Endothelial cell of umbilical vein (primary cell): ENCODE results near the gene SLC26A6. TPM values are rescaled to one million over a fixed set of nuclear protein-coding genes. Genes with fewer than 3 reads are reported as not detected.

Experiments used
- BruUV-seq: library from RNA; stranded (reverse); fragments of 400-500 nt; replicated peaks from 2 replicates; lab custom pipeline; 2021; lab: Mats Ljungman, UMichigan
- CTCF ChIA-PET: fragments of 300-600, 350-600 bp; sonication (Branson Sonifier 250); formaldehyde crosslinking; loops from one replicate; lab custom pipeline; 2021; ENCODE audit warnings: antibody characterized with exemption, inconsistent platforms; lab: Charles Lee
- POLR2A ChIA-PET: fragments of 300-600, 350-600 bp; sonication (Branson Sonifier 250); formaldehyde crosslinking; loops from one replicate; lab custom pipeline; 2021; ENCODE audit warnings: antibody characterized with exemption, inconsistent platforms; lab: Charles Lee
- DNase-seq: peaks from one replicate; pipeline ENCODE4 v3.0.0-alpha.2; 2011; ENCODE audit warnings: low read depth, low spot score
- FAIRE-seq: peaks from 2 replicates; lab custom pipeline; 2011; peaks lifted over from hg19 to GRCh38; lab: Jason Lieb, UNC
- H2AFZ ChIP-seq: 2 replicates; pipeline ENCODE4 v1.6.0; 2012; ENCODE audit warnings: low read depth, low read length, control low read depth, inconsistent platforms
- H3K27ac ChIP-seq: 2 replicates; pipeline ENCODE4 v1.5.1; 2011; ENCODE audit warnings: low read depth, mild to moderate bottlenecking, control low read depth, low read length, moderate library complexity; ENCODE audit not compliant: insufficient read depth
- H3K27me3 ChIP-seq, 2 experiments: 2 replicates each; pipeline versions ENCODE4 v1.6.0 to v1.6.1; 2011; ENCODE audit warnings: low read length in 2 of 2, mixed read lengths in 1 of 2; ENCODE audit not compliant: control insufficient read depth in 2 of 2, insufficient read depth in 2 of 2
- H3K36me3 ChIP-seq, 2 experiments: 2 replicates in 1 of 2; 3 replicates in 1 of 2; pipeline ENCODE4 v1.5.1; 2011; ENCODE audit warnings: low read length in 2 of 2, mild to moderate bottlenecking in 1 of 2, moderate library complexity in 1 of 2; ENCODE audit not compliant: control insufficient read depth in 2 of 2, insufficient read depth in 2 of 2; ENCODE audit errors: extremely low read depth in 1 of 2
- H3K4me1 ChIP-seq: 3 replicates; pipeline ENCODE4 v1.5.1; 2011; ENCODE audit warnings: mild to moderate bottlenecking, low read length; ENCODE audit not compliant: control insufficient read depth, insufficient read depth; ENCODE audit errors: extremely low read depth
- H3K4me2 ChIP-seq: 2 replicates; pipeline ENCODE4 v1.6.1; 2011; ENCODE audit warnings: low read length, control low read depth, mixed read lengths; ENCODE audit not compliant: insufficient read depth
- H3K4me3 ChIP-seq, 3 experiments: fragments of 200-600 bp in 1 of 3; sonication (generic), shearing (Covaris generic) in 1 of 3; replicated peaks in 1 of 3; 2 replicates each; pipeline ENCODE4 v1.5.1; 2011 to 2016; ENCODE audit warnings: control low read depth in 3 of 3, low read length in 3 of 3, mild to moderate bottlenecking in 2 of 3, inconsistent platforms in 1 of 3, low read depth in 1 of 3, moderate library complexity in 1 of 3; ENCODE audit not compliant: insufficient read depth in 1 of 3
- H3K79me2 ChIP-seq: 2 replicates; pipeline ENCODE4 v1.6.0; 2012; ENCODE audit warnings: low read length, inconsistent platforms; ENCODE audit not compliant: control insufficient read depth, insufficient read depth
- H3K9ac ChIP-seq: replicated peaks from 2 replicates; pipeline ENCODE3; 2011; ENCODE audit warnings: low read length, control low read depth; ENCODE audit not compliant: insufficient read depth; ENCODE audit errors: extremely low read depth
- H3K9me1 ChIP-seq: replicated peaks from 3 replicates; pipeline ENCODE4 v1.6.0; 2011; ENCODE audit warnings: mild to moderate bottlenecking, low read length; ENCODE audit not compliant: control insufficient read depth, insufficient read depth; ENCODE audit errors: extremely low read depth
- H3K9me3 ChIP-seq: replicated peaks from 2 replicates; pipeline ENCODE4 v1.5.1; 2012; ENCODE audit warnings: low read length, inconsistent platforms; ENCODE audit not compliant: control insufficient read depth, insufficient read depth
- H4K20me1 ChIP-seq: replicated peaks from 2 replicates; pipeline ENCODE3; 2011; ENCODE audit warnings: mild to moderate bottlenecking, low read length; ENCODE audit not compliant: control insufficient read depth, insufficient read depth; ENCODE audit errors: extremely low read depth
- EZH2 ChIP-seq: IDR thresholded peaks from 2 replicates; pipeline ENCODE4 v1.6.1; 2012; ENCODE audit warnings: borderline replicate concordance, low read depth, mild to moderate bottlenecking, moderate library complexity, low read length, inconsistent platforms; ENCODE audit not compliant: severe bottlenecking
- FOS ChIP-seq: IDR thresholded peaks from 2 replicates; pipeline ENCODE4 v1.6.1; 2011; ENCODE audit warnings: mild to moderate bottlenecking, low read length, moderate library complexity, borderline replicate concordance; ENCODE audit not compliant: insufficient read depth
- GATA2 ChIP-seq: IDR thresholded peaks from 2 replicates; pipeline ENCODE4 v1.7.0; 2011; ENCODE audit warnings: low read depth, mild to moderate bottlenecking, moderate library complexity, mixed read lengths, low read length; ENCODE audit not compliant: insufficient read length, insufficient read depth
- JUN ChIP-seq: IDR thresholded peaks from 2 replicates; pipeline ENCODE4 v1.6.1; 2011; ENCODE audit warnings: borderline replicate concordance, low read depth; ENCODE audit not compliant: insufficient read length, insufficient read depth
- MYC ChIP-seq: IDR thresholded peaks from one replicate; pipeline ENCODE4 v1.6.1; 2011; ENCODE audit warnings: mild to moderate bottlenecking, low read depth, low read length
- POLR2A ChIP-seq: IDR thresholded peaks from 2 replicates; pipeline ENCODE4 v1.6.1; 2012; ENCODE audit warnings: low read depth, mild to moderate bottlenecking, control low read depth, low read length
- POLR2AphosphoS5 ChIP-seq: IDR thresholded peaks from 2 replicates; pipeline ENCODE4 v1.6.1; 2012; ENCODE audit warnings: low read depth, mild to moderate bottlenecking, control low read depth, low read length, moderate library complexity; ENCODE audit not compliant: insufficient read depth
- dilution Hi-C: fragments of 300-500 bp; cut with MboI; formaldehyde crosslinking; loops from one replicate; pipeline ENCODE4 v1.15.0; 2019; ENCODE audit warnings: low sequenced_read_pairs; ENCODE audit not compliant: extremely low pct_ligation_motif_present
- intact Hi-C: fragments of 100-400 bp; cut with micrococcal nuclease; formaldehyde crosslinking; loops from one replicate; pipeline ENCODE4 v1.10.0; 2022
- polyA plus RNA-seq, 4 experiments: library from polyadenylated mRNA; depleted of rRNA in 3 of 4; stranded (reverse) in 3 of 4; unstranded in 1 of 4; fragments of >200 nt; gene quantifications; 2 replicates each; pipeline versions ENCODE4 v1.2.1 to v1.2.3, GENCODE V29; 2011 to 2012; ENCODE audit warnings: missing spikeins in 1 of 4
- total RNA-seq: library from RNA; stranded (reverse); gene quantifications from 2 replicates; pipeline ENCODE4 v1.2.3, GENCODE V29; 2021
- TF ChIP-seq, protein P1 (sequence below), 2 donors: IDR thresholded peaks; 1 replicate in 1 of 2; 2 replicates in 1 of 2; pipeline ENCODE4 v1.5.1; 2011; ENCODE audit warnings: low read length in 2 of 2, mild to moderate bottlenecking in 2 of 2, moderate library complexity in 2 of 2, control low read depth in 1 of 2, inconsistent platforms in 1 of 2, low read depth in 1 of 2; ENCODE audit not compliant: insufficient read depth in 1 of 2; ENCODE audit errors: extremely low read depth in 1 of 2
- TF ChIP-seq, protein P2 (sequence below): IDR thresholded peaks from 2 replicates; pipeline ENCODE4 v1.6.1; 2011; ENCODE audit not compliant: insufficient read depth, insufficient read length

Gene SLC26A6
- total and polyA plus RNA-seq, 2 donors (not counting 3 experiments of a cell fraction or from before 2014, with no cell fraction given): 31.0 to 32.2 TPM

DNA sequence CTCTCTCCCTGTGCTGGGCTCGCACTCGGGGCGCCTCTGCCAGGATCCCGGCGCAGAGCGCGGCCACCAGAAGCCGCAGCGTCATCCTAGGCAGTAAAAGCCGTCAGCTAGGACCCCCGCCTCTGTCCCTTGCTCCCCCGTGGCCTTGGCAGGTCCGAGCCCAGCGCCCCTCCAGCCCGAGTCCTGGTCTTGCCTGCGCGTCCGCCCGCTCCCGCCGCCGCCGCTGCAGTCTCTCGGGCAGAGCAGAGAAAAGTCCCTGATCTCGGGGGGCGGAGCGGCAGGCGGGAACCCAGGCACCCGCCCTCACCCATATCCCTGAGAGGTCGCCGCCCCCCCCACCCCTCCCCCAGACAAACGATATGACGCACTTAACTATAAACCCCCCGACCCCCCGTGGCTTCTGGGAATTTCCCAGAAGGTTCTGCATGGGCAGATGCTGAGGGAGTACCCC is 40.2 kb downstream of the SLC26A6 start, which contains the start of gene COL7A1:
Gene COL7A1 (minus strand): TSS at position 255 of the 451 bp plus-strand sequence. CDS start 170 bp downstream, at position 85.
- dilution Hi-C loops (no loop called here), intact Hi-C loops (no loop called here)
- FAIRE-seq (no peak), DNase-seq (no peak)
- Histone ChIP-seq H3K4me1 (peaks cover 6% of the 10 kb centered on the region), H3K27me3 (peaks cover 7 to 9% of the 10 kb centered on the region in 2 experiments), H3K9me1 (no peaks in the 10 kb centered on the region), H3K79me2 (no peaks in the 10 kb centered on the region), H3K4me3 (no peak within 1 kb of the TSS), H3K9me3 (no peaks in the 10 kb centered on the region), H4K20me1 (no peaks in the 10 kb centered on the region), H3K36me3 (peaks cover 0 to 14% of the 10 kb centered on the region in 2 experiments), H3K4me2 (no peak within 1 kb of the TSS), H3K9ac (no peak within 1 kb of the TSS), H2AFZ (no peak within 1 kb of the TSS), H3K27ac (no peak within 1 kb of the TSS)
- ChIA-PET POLR2A (no interaction called here), CTCF (no interaction called here)
- no TSS peak for BruUV-seq
- TF ChIP-seq FOS: no peak
- TF ChIP-seq EZH2: no peak
- TF ChIP-seq POLR2A: no peak
- TF ChIP-seq JUN: no peak

DNA sequence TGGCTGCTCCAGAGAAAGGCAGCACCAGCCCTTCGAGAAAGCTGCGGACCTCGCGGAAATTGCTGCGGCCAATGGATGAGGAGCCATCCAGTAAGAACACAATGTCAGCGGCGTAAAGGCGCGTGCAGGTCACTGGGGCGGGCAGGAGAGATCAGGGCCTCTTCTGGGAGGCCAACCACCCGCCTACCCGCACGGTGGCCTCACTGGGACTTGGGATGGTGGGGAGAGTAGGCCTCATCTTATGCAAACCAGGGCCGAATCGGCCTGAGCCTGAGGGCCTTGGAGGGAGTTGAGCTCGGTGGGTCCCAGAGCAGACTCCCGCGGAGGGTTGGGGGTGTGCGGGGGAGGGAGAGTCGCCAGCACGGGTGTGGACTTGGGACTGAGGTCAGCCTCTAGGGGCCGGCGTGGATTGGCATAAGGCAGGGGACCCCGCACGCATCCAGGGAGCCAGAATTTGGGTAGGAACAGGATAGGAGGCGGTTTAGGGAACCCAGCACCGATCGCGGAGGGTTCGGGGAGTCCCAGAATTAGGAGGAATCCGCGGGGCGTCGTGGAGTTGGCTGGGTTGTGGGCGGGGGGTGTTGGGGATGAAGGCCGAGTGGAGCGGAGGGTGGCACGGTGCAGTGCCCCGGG is 40.7 kb downstream of the SLC26A6 start:
- BruUV-seq: no TSS peak
- peaks cover 0 to 8% of the 10 kb centered on the region in 2 experiments for H3K36me3 ChIP-seq
- H3K27me3 ChIP-seq: peaks cover 8 to 9% of the 10 kb centered on the region in 2 experiments
- no peaks in the 10 kb centered on the region for H3K9me3 ChIP-seq
- FAIRE-seq: no peak
- dilution Hi-C loops (no loop called here), intact Hi-C loops (no loop called here)
- CTCF ChIA-PET: no interaction called here
- H3K4me3 ChIP-seq: no peak overlapping the region
- no peaks in the 10 kb centered on the region for H4K20me1 ChIP-seq
- POLR2A ChIA-PET: no interaction called here
- no peak overlapping the region for H3K4me2 ChIP-seq
- no peak overlapping the region for H3K9ac ChIP-seq
- no peak for DNase-seq
- H3K79me2 ChIP-seq: no peaks in the 10 kb centered on the region
- no peak overlapping the region for H3K27ac ChIP-seq
- H3K9me1 ChIP-seq: no peaks in the 10 kb centered on the region
- TF ChIP-seq EZH2: no peak
- TF ChIP-seq JUN: no peak
- TF ChIP-seq, protein P1, sequence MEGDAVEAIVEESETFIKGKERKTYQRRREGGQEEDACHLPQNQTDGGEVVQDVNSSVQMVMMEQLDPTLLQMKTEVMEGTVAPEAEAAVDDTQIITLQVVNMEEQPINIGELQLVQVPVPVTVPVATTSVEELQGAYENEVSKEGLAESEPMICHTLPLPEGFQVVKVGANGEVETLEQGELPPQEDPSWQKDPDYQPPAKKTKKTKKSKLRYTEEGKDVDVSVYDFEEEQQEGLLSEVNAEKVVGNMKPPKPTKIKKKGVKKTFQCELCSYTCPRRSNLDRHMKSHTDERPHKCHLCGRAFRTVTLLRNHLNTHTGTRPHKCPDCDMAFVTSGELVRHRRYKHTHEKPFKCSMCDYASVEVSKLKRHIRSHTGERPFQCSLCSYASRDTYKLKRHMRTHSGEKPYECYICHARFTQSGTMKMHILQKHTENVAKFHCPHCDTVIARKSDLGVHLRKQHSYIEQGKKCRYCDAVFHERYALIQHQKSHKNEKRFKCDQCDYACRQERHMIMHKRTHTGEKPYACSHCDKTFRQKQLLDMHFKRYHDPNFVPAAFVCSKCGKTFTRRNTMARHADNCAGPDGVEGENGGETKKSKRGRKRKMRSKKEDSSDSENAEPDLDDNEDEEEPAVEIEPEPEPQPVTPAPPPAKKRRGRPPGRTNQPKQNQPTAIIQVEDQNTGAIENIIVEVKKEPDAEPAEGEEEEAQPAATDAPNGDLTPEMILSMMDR (IDR thresholded peaks at IDR 0.05; ENCODE audit: extremely low read depth in 1 of 2, insufficient read depth in 1 of 2, low read depth in 1 of 2, low read length in 2 of 2): no peak
- TF ChIP-seq POLR2AphosphoS5: no peak
- no peak for TF ChIP-seq POLR2A
- TF ChIP-seq FOS: no peak
- no peak for TF ChIP-seq GATA2
- TF ChIP-seq MYC: no peak
- TF ChIP-seq, protein P2, sequence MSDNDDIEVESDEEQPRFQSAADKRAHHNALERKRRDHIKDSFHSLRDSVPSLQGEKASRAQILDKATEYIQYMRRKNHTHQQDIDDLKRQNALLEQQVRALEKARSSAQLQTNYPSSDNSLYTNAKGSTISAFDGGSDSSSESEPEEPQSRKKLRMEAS: no peak
- no peak overlapping the region for H2AFZ ChIP-seq
- peaks cover 6% of the 10 kb centered on the region for H3K4me1 ChIP-seq
